A549 (cell line): ENCODE measurements around the gene TCERG1. TPM values are rescaled to one million over a fixed set of nuclear protein-coding genes. Genes with fewer than 3 reads are reported as not detected.

Source experiments
- ATAC-seq, 2 experiments: fragments of 200-7000 bp in 1 of 2; fragments of >200 bp in 1 of 2; cut with Nextera tagmentation in 1 of 2; cut with Tn5 transposase in 1 of 2; 3 replicates each; pipeline versions ENCODE4 v1.8.0 to v1.9.1; 2018 to 2020; ENCODE audit warnings: mild to moderate bottlenecking in 1 of 2, moderate library complexity in 1 of 2
- CTCF ChIA-PET: fragments of 300-600 bp; sonication (Branson Sonifier 250); formaldehyde crosslinking; extraction: SDS; loops from one replicate; lab custom pipeline; 2021; ENCODE audit warnings: antibody characterized with exemption, inconsistent platforms; lab: Yijun Ruan, JAX
- POLR2A ChIA-PET: fragments of 350-600 bp; formaldehyde crosslinking; extraction: SDS; loops from one replicate; lab custom pipeline; 2021; ENCODE audit warnings: antibody characterized with exemption, inconsistent platforms; lab: Yijun Ruan, JAX
- DNase-seq, 2 experiments: peaks; one replicate each; pipeline versions ENCODE4 v3.0.0 to v3.0.0-alpha.2; 2011 to 2016; ENCODE audit warnings: low read depth in 1 of 2, low spot score in 1 of 2
- FAIRE-seq: peaks from 2 replicates; lab custom pipeline; 2011; peaks lifted over from hg19 to GRCh38; lab: Jason Lieb, UNC
- H3K27ac ChIP-seq, 2 experiments: fragments of >200 bp; sonication (Bioruptor Twin); formaldehyde crosslinking; 3 replicates each; pipeline ENCODE4 v1.5.1; 2016 to 2017
- H3K4me1 ChIP-seq: fragments of >200 bp; sonication (Bioruptor Twin); formaldehyde crosslinking; 3 replicates; pipeline ENCODE4 v1.6.1; 2016
- H3K4me2 ChIP-seq: fragments of >200 bp; sonication (Bioruptor Twin); formaldehyde crosslinking; 3 replicates; pipeline ENCODE4 v1.6.1; 2016
- H3K4me3 ChIP-seq: fragments of >200 bp; sonication (Bioruptor Twin); formaldehyde crosslinking; 3 replicates; pipeline ENCODE4 v1.5.1; 2016
- H3K9me3 ChIP-seq: fragments of >200 bp; sonication (Bioruptor Twin); formaldehyde crosslinking; 3 replicates; pipeline ENCODE4 v1.6.1; 2016
- CBX8 ChIP-seq: fragments of 200-600 bp; sonication (generic); IDR thresholded peaks from 2 replicates; pipeline ENCODE4 v1.6.1; 2016
- CEBPB ChIP-seq, 2 experiments: fragments of >200 bp in 1 of 2; sonication (Bioruptor Twin) in 1 of 2; formaldehyde crosslinking in 1 of 2; IDR thresholded peaks; 2 replicates each; pipeline ENCODE4 v1.6.1; 2012 to 2016
- EHF ChIP-seq: fragments of 250-450 bp; sonication (Bioruptor Pico); IDR thresholded peaks from 2 replicates; pipeline ENCODE4 v1.5.0; 2020; ENCODE audit warnings: mild to moderate bottlenecking
- ESRRA ChIP-seq: fragments of 150-350 bp; IDR thresholded peaks from 2 replicates; pipeline ENCODE4 v1.6.1; 2014; ENCODE audit warnings: mild to moderate bottlenecking, low read length, borderline replicate concordance
- FOSB ChIP-seq: fragments of 250-450 bp; sonication (Bioruptor Pico); IDR thresholded peaks from 2 replicates; pipeline ENCODE4 v1.5.0; 2020; ENCODE audit warnings: mild to moderate bottlenecking, moderate library complexity
- FOSL2 ChIP-seq, 2 experiments: fragments of 450-650 bp in 1 of 2; fragments of >200 bp in 1 of 2; sonication (Bioruptor Twin) in 1 of 2; formaldehyde crosslinking; IDR thresholded peaks; 2 replicates each; pipeline versions ENCODE4 v1.5.0 to v1.6.1; 2016 to 2020; ENCODE audit warnings: mild to moderate bottlenecking in 1 of 2, moderate library complexity in 1 of 2
- GATA3 ChIP-seq: IDR thresholded peaks from 2 replicates; pipeline ENCODE4 v1.6.1; 2012; ENCODE audit warnings: borderline replicate concordance
- HDAC2 ChIP-seq: fragments of 200-600 bp; sonication (generic); IDR thresholded peaks from 2 replicates; pipeline ENCODE4 v1.6.1; 2016
- HOXB5 ChIP-seq: fragments of 250-450 bp; sonication (Bioruptor Pico); IDR thresholded peaks from 2 replicates; pipeline ENCODE4 v1.5.0; 2020; ENCODE audit warnings: mild to moderate bottlenecking, moderate library complexity
- JUN ChIP-seq, 2 experiments: fragments of >200 bp; sonication (Bioruptor Twin); formaldehyde crosslinking; IDR thresholded peaks; 2 replicates in 1 of 2; 3 replicates in 1 of 2; pipeline ENCODE4 v1.6.1; 2016 to 2017
- MAFK ChIP-seq: fragments of 450-650 bp; IDR thresholded peaks from 2 replicates; pipeline ENCODE4 v1.6.1; 2014; ENCODE audit not compliant: partially characterized antibody
- MAZ ChIP-seq: fragments of 150-350 bp; IDR thresholded peaks from 2 replicates; pipeline ENCODE4 v1.6.1; 2014; ENCODE audit warnings: antibody characterized with exemption, low read depth, low read length, borderline replicate concordance
- PHF8 ChIP-seq: fragments of 200-600 bp; sonication (generic); IDR thresholded peaks from 2 replicates; pipeline ENCODE4 v1.6.1; 2016; ENCODE audit warnings: low read depth, mild to moderate bottlenecking, antibody characterized with exemption, moderate library complexity, borderline replicate concordance
- RAD21 ChIP-seq, 2 experiments: fragments of >200 bp in 1 of 2; sonication (Bioruptor Twin) in 1 of 2; formaldehyde crosslinking in 1 of 2; IDR thresholded peaks in 1 of 2; conservative IDR thresholded peaks in 1 of 2; 2 replicates in 1 of 2; 3 replicates in 1 of 2; pipeline ENCODE4 v1.6.1; 2012 to 2018; ENCODE audit warnings: inconsistent platforms in 1 of 2
- RARB ChIP-seq: fragments of 250-450 bp; sonication (Bioruptor Pico); IDR thresholded peaks from 2 replicates; pipeline ENCODE4 v1.8.0; 2021; ENCODE audit warnings: mild to moderate bottlenecking, moderate library complexity
- RNF2 ChIP-seq: fragments of 200-600 bp; sonication (generic); IDR thresholded peaks from 2 replicates; pipeline ENCODE4 v1.6.1; 2016; ENCODE audit warnings: low read depth, mild to moderate bottlenecking, antibody characterized with exemption, moderate library complexity, borderline replicate concordance
- SREBF2 ChIP-seq: fragments of 450-650 bp; IDR thresholded peaks from 2 replicates; pipeline ENCODE4 v1.6.1; 2014; ENCODE audit warnings: mild to moderate bottlenecking, moderate library complexity
- TP53 ChIP-seq: fragments of 250-450 bp; sonication (Bioruptor Pico); IDR thresholded peaks from 2 replicates; pipeline ENCODE4 v1.5.0; 2021; ENCODE audit warnings: mild to moderate bottlenecking, moderate library complexity
- ZSCAN20 ChIP-seq: fragments of 250-450 bp; sonication (Bioruptor Pico); IDR thresholded peaks from 2 replicates; pipeline ENCODE4 v1.8.0; 2022; ENCODE audit warnings: mild to moderate bottlenecking, moderate library complexity
- WGBS: methylation state at CpG from one replicate; pipeline ENCODE4 v1.1.6; 2017; ENCODE audit errors: missing lambda C conversion rate; 5-methylcytosine and 5-hydroxymethylcytosine counted together
- polyA plus RNA-seq, 4 experiments: library from polyadenylated mRNA; depleted of rRNA in 3 of 4; stranded (reverse); fragments of >200 nt; fragmentation: RNase III in 1 of 4; extraction: RNeasy Plus Mini Kit Qiagen cat#74134 plus additional on column Dnase treatment in 1 of 4; gene quantifications; 2 replicates in 3 of 4; 3 replicates in 1 of 4; pipeline ENCODE4 v1.2.3, GENCODE V29; 2011 to 2017
- TF ChIP-seq, protein P1 (sequence below): fragments of 250-450 bp; sonication (Bioruptor Pico); IDR thresholded peaks from 2 replicates; pipeline ENCODE4 v1.5.0; 2021; ENCODE audit warnings: mild to moderate bottlenecking, moderate library complexity, borderline replicate concordance
- TF ChIP-seq, protein P2 (sequence below): fragments of >200 bp; sonication (Bioruptor Twin); formaldehyde crosslinking; IDR thresholded peaks from 2 replicates; pipeline ENCODE4 v1.6.1; 2016
- TF ChIP-seq, protein P3 (sequence below): fragments of >200 bp; sonication (Bioruptor Twin); formaldehyde crosslinking; IDR thresholded peaks from 3 replicates; pipeline ENCODE4 v1.6.1; 2016
- TF ChIP-seq, protein P4 (sequence below): fragments of 250-450 bp; sonication (Bioruptor Pico); IDR thresholded peaks from 2 replicates; pipeline ENCODE4 v1.5.0; 2020; ENCODE audit warnings: low read depth, mild to moderate bottlenecking, moderate library complexity
- TF ChIP-seq, protein P5 (sequence below): IDR thresholded peaks from 2 replicates; pipeline ENCODE4 v1.6.1; 2012
- TF ChIP-seq, protein P6 (sequence below): fragments of 200-600 bp; sonication (generic); IDR thresholded peaks from 2 replicates; pipeline ENCODE4 v1.6.1; 2016; ENCODE audit warnings: antibody characterized with exemption, mild to moderate bottlenecking, moderate library complexity

TCERG1 gene
- polyA plus RNA-seq, 2 of the 4 experiments (the other 2 are of a cell fraction) = 49.1 to 73.8 TPM

DNA sequence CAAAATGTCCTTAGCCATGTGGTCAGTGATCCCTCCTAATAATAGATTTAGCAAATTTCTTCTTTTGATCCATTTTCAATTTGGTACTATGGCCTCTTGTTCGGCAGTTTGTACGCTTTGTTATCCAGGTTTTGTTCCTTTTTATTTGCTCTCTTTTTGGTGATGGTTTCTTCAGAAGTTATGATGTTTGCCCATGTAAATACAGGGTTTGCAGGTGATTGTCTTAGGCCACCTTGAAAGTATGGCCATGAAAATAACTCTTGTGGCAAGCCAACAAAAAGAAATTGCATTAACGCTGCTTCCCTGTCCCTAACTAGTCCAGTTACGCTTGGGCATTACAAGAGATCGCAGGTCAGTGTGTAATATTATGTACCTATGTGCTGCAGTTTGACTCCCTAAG is 60.3 kb downstream of the TCERG1 start:
- no peak for TF ChIP-seq MAZ
- TF ChIP-seq HDAC2 = no peak
- no peak for TF ChIP-seq FOSB
- no peak for TF ChIP-seq HOXB5
- no peak for TF ChIP-seq TP53 (CRISPR knock-in tag)
- no peak for TF ChIP-seq RAD21 (conservative IDR thresholded peaks at IDR 0.05 in 1 of 2, IDR thresholded peaks at IDR 0.05 in 1 of 2)
- POLR2A ChIA-PET = no interaction called here
- CTCF ChIA-PET = interaction anchor here (0.9 kb wide), 1 partner anchor 9 kb away, joined by 3 read pairs; no protein-coding TSS in a partner anchor
- Histone ChIP-seq H3K4me1 (no peaks in the 10 kb centered on the region), H3K4me3 (no peak overlapping the region), H3K9me3 (no peaks in the 10 kb centered on the region), H3K4me2 (no peak overlapping the region), H3K27ac (no peak overlapping the region)
- WGBS = 87% methylated on average over 5 of the region's 5 CpGs
- DNase-seq = no peak
- no peak for ATAC-seq
- no peak for FAIRE-seq

DNA sequence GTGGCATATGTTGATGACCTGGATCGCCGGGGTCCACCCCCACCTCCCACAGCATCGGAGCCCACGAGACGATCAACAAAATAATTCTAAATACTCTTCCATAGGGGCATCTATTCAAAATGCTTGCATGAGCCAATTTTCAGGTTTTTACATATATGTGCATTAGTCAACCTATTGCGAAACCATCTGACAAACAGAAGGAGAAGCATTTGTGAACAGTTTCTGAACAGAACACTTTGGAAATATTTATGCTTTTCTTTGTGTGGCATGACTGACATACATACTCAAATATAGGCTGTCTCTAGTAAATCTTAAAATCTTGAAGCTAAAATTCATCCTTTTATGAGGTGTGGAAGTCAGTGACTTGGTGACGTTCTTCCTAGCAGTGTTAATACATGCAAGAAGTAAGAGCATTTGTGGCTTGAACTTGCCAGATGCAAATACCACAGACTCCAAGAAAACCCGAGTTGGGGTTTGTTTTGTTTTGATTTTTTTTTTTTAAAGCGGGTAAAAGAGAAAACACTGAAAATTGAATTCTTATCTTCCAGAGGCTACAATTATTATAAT is 63.5 kb downstream of the TCERG1 start:
- TF ChIP-seq FOSL2 (IDR thresholded peaks at IDR 0.05) (no peak), FOSL2 (CRISPR knock-in tag; IDR thresholded peaks at IDR 0.05) (no peak), SREBF2 (no peak), GATA3 (no peak), PHF8 (no peak), FOSB (no peak), CEBPB (IDR thresholded peaks at IDR 0.05) (peak; percentile 82 to 89), CBX8 (no peak)
- TF ChIP-seq, protein P1, sequence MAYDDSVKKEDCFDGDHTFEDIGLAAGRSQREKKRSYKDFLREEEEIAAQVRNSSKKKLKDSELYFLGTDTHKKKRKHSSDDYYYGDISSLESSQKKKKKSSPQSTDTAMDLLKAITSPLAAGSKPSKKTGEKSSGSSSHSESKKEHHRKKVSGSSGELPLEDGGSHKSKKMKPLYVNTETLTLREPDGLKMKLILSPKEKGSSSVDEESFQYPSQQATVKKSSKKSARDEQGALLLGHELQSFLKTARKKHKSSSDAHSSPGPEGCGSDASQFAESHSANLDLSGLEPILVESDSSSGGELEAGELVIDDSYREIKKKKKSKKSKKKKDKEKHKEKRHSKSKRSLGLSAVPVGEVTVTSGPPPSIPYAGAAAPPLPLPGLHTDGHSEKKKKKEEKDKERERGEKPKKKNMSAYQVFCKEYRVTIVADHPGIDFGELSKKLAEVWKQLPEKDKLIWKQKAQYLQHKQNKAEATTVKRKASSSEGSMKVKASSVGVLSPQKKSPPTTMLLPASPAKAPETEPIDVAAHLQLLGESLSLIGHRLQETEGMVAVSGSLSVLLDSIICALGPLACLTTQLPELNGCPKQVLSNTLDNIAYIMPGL (CRISPR knock-in tag) = no peak
- H3K27ac ChIP-seq = no peak overlapping the region
- FAIRE-seq (no peak), ATAC-seq (no peak), DNase-seq (no peak)
- no peak overlapping the region for H3K4me2 ChIP-seq
- H3K9me3 ChIP-seq = no peaks in the 10 kb centered on the region
- CTCF ChIA-PET = no interaction called here
- H3K4me3 ChIP-seq = no peak overlapping the region
- 90% methylated on average over 9 of the region's 9 CpGs for WGBS
- POLR2A ChIA-PET = no interaction called here
- H3K4me1 ChIP-seq = no peaks in the 10 kb centered on the region

DNA sequence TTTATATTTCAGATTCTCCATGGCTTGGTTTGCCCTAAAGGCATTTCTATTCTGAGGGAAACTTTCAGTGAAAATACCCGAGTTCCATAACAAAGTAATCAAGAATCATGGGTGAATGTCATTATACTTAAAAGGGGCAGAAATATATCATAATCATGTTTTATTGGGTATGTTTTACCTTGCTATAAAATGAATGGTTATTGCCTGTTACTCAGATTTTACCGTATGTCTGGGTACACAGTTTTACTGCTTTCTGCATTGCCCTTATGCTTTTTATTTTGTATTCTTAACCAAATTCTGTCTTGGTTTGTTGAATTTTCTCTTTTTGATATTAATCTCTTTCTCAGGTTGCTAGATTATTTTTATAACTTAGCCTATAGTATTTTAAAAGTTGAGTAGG is 66.3 kb downstream of the TCERG1 start:
- FAIRE-seq = no peak
- TF ChIP-seq RNF2 (no peak), ZSCAN20 (CRISPR knock-in tag) (no peak), HDAC2 (no peak), FOSL2 (IDR thresholded peaks at IDR 0.05) (no peak), FOSL2 (CRISPR knock-in tag; IDR thresholded peaks at IDR 0.05) (no peak), JUN (IDR thresholded peaks at IDR 0.05) (no peak), EHF (CRISPR knock-in tag) (no peak), ESRRA (no peak), RARB (no peak), MAFK (no peak), MAZ (no peak), PHF8 (no peak)
- TF ChIP-seq, protein P2, sequence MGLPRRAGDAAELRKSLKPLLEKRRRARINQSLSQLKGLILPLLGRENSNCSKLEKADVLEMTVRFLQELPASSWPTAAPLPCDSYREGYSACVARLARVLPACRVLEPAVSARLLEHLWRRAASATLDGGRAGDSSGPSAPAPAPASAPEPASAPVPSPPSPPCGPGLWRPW = no peak
- TF ChIP-seq, protein P3, sequence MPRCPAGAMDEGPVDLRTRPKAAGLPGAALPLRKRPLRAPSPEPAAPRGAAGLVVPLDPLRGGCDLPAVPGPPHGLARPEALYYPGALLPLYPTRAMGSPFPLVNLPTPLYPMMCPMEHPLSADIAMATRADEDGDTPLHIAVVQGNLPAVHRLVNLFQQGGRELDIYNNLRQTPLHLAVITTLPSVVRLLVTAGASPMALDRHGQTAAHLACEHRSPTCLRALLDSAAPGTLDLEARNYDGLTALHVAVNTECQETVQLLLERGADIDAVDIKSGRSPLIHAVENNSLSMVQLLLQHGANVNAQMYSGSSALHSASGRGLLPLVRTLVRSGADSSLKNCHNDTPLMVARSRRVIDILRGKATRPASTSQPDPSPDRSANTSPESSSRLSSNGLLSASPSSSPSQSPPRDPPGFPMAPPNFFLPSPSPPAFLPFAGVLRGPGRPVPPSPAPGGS = no peak
- TF ChIP-seq, protein P4, sequence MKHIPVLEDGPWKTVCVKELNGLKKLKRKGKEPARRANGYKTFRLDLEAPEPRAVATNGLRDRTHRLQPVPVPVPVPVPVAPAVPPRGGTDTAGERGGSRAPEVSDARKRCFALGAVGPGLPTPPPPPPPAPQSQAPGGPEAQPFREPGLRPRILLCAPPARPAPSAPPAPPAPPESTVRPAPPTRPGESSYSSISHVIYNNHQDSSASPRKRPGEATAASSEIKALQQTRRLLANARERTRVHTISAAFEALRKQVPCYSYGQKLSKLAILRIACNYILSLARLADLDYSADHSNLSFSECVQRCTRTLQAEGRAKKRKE = no peak
- TF ChIP-seq, protein P5, sequence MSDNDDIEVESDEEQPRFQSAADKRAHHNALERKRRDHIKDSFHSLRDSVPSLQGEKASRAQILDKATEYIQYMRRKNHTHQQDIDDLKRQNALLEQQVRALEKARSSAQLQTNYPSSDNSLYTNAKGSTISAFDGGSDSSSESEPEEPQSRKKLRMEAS = no peak
- TF ChIP-seq, protein P6, sequence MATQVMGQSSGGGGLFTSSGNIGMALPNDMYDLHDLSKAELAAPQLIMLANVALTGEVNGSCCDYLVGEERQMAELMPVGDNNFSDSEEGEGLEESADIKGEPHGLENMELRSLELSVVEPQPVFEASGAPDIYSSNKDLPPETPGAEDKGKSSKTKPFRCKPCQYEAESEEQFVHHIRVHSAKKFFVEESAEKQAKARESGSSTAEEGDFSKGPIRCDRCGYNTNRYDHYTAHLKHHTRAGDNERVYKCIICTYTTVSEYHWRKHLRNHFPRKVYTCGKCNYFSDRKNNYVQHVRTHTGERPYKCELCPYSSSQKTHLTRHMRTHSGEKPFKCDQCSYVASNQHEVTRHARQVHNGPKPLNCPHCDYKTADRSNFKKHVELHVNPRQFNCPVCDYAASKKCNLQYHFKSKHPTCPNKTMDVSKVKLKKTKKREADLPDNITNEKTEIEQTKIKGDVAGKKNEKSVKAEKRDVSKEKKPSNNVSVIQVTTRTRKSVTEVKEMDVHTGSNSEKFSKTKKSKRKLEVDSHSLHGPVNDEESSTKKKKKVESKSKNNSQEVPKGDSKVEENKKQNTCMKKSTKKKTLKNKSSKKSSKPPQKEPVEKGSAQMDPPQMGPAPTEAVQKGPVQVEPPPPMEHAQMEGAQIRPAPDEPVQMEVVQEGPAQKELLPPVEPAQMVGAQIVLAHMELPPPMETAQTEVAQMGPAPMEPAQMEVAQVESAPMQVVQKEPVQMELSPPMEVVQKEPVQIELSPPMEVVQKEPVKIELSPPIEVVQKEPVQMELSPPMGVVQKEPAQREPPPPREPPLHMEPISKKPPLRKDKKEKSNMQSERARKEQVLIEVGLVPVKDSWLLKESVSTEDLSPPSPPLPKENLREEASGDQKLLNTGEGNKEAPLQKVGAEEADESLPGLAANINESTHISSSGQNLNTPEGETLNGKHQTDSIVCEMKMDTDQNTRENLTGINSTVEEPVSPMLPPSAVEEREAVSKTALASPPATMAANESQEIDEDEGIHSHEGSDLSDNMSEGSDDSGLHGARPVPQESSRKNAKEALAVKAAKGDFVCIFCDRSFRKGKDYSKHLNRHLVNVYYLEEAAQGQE = no peak

More for the DNA sequence above, 66.3 kb downstream of the TCERG1 start:
- DNase-seq (no peak), ATAC-seq (no peak)
- Histone ChIP-seq H3K4me3 (no peak overlapping the region), H3K4me1 (no peaks in the 10 kb centered on the region), H3K9me3 (no peaks in the 10 kb centered on the region), H3K27ac (no peak overlapping the region), H3K4me2 (no peak overlapping the region)
- ChIA-PET POLR2A (no interaction called here), CTCF (no interaction called here)
- WGBS = 82% methylated on average over 2 of the region's 2 CpGs
